HG03565 (cell line): ENCODE data around the gene OAF.

Experiments
- ATAC-seq: cut with Tn5 transposase; IDR thresholded peaks from one replicate; pipeline ENCODE4 v1.9.1; 2021; ENCODE audit warnings: mild to moderate bottlenecking, moderate library complexity; ENCODE audit not compliant: unreplicated experiment

OAF gene

DNA sequence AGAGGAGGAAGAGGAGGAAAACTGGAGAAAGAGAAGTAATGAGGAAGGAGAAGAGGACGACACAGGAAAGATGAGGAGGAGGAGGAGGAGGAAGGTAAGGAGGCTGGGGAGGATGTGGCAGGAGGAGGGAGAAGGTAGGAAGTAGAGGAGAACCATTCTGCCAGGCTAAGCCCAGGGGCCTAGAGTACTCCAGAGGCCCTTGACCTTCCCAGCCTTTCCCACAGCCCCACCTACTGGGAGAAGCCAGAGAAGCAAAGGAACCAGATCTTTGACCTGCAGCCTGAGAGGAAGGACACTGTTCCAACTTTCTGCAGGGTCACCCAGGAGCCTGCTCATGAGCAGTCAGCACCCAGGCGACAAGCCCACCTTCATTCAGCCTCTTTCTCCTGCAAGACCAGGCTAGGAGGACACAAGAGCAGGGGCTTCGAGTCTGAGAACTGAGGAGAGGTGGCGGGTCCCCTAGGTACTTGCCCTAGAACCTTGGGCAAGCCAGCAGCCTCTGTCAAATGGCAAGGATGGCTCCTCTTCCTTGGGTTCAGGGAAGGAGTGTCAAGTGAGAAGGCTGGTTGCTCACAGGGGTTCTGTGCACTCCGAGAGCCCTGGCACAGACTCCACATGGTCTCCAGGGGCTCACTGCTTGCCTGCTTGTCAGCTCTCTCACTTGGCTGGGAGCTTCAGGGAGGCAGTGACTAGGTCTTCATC, 27.9 kb upstream of the OAF start:
- no peak for ATAC-seq

DNA sequence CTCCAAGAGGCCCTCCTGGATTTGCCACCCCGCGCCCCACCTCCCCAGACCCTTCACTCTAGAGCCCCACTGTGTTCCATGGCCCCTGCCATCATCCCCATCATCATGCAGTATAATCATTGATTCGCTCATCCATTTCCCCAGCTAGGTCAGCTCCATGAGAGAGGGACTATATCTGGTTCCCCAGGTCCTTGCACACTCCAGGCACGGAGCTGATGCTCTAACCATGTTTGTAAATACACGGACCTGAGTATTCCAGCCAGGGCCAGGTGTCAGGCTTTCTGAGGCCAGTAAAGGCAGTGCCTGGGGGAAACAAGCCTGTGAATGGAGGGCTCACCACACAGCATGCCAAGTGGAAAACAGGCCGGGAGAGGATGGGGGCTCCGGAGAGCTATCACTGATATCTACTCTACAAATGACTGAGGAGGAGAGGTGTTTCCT, 27.1 kb upstream of the OAF start:
- no peak for ATAC-seq

- no peak for ATAC-seq
Measured at GRCh38 chr11:120184371-120184945, 26.4 kb upstream of the OAF start.

DNA sequence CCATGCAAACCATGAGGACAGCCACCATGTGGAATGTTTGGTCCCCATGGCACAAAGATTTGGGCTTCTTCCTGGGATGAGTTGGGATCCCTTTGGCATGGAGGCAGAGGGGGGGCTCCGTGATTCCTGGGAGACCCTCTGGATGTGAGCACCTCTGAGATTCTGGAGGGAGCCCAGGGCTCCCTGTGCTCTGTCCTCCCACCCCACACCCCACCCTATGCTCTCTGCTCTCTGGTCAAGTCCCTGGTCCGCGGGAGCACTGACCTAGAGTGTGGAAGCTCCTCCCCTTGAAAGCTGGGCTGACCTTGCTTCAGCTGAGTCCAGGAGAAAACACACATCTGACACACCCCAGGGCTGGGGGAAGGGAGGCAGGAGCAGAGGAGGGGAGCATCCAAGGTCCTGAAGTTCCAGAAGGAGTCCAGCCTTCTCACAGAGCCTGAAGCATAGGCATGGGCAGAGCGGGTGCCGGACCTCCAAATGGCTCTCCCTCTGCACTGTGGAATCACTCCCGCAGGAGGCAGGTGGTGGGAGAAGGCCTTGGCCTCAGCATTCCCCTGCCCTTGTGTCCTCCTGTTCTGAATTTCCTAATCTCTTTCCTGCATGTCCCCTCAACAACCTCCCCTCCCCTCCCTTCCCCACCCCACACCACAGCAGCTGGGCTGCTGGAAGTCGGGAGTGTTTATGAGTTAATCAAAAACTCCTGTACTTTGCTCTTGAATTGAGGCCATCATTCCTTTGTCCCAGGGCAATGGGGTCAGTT, 25.7 kb upstream of the OAF start:
- no peak for ATAC-seq

DNA sequence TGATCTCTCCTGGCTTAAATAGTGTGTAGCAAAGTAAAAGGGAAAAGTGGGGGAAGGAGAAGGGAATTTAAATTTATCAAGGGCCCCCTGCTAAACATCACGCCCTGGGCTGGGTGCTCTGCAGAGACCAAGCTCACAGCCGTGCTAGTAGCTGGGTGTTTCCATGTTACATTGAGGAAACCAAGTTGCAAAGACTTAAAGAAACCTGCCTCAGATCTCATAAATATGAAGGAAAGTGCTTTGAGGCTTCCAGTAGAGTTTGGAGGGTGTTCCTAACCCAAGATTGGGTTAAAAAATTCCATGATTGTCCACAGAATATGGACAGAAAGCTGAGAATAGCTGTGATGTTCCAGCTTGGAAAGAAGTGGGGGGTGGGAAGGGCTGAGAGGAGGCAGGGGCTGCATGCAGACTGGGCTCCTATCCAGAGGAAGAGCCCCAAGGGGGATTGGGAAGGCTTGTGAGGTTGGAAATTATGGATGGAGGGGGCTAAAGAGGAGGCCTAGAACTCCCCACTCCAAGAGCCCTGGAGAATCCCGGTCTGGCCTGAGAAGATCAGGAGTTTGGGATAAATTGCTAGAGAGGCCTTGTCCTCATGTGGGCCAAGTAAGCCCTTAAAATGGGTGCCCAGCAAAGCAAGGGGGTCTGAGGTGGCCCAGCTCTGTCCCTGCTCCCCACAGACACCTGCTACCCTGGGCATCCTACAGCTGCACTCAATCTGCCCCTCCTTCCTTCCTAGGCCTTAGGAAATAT, 25.0 kb upstream of the OAF start:
- no peak for ATAC-seq

DNA sequence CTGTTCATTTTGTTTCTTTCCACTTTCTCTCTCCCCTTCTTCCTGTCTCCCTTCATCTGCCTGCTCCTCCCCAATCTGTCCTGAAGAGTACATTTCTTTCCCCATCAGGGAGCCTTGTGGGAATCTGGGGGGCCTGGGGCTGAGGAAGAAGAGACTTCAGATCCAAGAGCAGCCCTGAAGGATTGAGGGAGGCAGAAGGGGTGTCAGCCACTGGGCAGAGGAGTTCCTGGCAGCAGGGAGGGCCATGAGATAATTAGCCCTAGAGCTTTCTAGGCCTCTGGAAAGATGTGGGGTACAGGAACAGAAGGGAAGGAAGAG, 24.4 kb upstream of the OAF start:
- no peak for ATAC-seq

GRCh38 chr11:120186774-120187591, 23.8 kb upstream of the OAF start:
- no peak for ATAC-seq

DNA sequence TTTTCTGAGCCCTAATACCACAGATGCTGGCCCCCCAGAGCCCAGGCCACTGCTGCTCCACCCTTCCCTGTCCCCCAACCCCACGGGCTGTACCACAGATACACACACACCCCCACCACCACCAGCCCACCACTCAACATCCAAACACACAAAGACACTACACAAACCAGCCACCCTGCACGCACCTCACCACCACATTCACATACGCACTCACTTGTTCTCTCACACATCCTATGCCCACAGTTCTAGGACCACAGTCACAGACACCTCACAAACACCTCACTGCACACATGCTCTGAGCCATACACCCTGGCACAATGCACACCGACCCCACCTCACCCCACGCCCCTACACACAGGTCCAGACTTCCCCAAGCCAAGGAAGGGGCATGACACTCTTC, 22.5 kb upstream of the OAF start:
- ATAC-seq = no peak

DNA sequence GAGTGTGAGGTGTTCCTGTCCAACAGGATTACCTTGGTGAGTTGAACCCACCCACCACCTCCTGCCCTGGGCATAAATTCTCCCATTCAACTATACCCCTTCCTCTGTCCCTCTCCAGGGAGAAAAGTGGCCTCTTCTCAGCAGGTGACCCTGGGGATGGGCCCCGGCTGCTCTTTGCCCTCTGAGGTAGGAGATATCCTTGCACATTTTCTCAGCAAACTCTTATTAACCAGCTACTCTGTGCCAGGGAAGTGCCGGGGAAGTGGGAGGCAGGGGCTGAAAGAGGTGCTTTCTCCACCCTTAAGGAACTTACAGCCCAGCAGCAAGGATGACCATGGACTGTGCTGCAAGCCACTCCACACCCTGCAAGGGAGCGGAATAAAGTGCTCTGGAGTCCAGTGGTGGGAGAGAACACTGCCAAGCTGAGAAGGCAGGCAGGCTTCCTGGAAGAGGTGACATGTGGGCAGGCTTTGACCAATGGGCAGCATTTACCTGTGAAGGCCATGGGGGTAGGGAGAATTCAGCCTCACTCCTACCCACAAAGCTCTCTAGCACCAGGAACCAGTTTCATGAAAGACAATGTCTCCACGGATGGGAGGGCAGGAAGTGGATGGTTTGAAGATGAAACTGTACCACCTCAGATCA, 21.9 kb upstream of the OAF start:
- no peak for ATAC-seq

DNA sequence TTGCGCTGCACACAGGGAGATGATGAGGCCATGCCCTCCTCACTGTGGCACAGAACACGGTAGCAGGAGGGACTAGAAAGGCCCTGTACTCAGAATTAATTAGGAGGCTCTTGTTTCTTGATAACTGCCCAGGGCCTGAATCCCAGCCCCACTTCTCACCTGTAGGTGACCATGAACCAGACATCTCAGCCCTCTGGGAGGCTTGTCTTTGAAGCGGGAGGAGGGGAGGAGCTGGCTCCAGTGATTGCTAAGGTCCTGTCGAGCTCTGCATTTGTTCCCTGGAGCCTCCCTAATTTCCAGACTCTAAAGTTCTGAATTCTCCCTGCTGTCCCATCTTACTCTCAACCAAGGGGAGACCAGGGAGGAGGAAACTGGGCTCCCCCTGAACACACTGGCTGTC, 19.8 kb upstream of the OAF start:
- no peak for ATAC-seq

- ATAC-seq = no peak
Measured at GRCh38 chr11:120192831-120193625, 17.8 kb upstream of the OAF start.

DNA sequence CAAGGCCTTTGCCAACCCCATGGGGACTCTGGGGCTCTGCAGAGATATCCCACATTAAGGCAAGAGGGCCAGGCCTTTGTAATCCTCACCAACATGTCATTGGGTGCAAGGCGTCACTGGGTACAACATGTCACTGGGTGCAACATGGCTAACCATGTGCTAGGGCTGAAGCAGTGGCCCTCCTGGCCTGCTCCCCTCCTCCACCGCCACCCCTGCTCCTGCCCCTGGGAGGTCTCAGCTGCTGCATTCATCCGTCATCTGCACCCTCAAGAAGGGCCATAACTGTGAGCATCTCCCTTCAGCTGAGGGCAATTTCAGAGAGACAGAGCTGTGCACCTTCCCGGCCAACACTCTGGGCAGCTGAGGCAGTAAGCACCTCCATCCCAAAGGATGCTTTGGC, 16.7 kb upstream of the OAF start:
- no peak for ATAC-seq

DNA sequence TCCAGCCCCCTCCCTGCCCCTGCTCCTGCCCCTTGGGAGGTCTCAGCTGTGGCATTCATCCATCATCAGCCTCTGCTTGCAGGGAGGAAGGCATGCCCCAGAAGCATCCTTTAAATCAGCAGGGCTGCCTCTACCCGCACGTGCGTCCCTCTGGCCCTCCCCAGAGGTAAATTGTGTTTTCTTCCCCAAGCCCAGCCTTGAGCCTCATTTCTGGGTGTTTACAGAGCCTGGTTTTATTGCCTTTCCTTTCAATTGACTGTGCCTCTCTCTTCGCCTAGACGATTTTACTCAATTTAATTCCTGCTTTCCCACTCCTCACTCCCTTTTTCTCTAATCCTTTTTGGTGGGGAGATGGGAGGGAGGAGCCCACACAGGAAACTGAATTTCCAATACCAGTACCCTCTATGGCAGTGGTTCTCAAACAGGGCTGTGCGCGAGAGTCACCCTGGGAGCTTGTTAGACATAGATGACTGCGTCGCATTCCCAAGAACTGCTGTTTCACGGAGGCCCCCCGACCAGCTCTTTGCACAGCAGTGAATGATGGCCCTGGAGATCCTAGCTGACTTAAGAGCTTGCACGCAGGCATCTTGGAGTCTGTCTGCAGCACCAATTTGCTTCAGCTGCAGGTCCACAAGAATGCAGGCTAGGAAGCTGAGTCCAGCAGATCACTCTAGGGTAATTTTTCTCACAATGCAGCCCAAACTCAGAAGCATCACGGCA, 15.1 kb upstream of the OAF start:
- no peak for ATAC-seq

- no peak for ATAC-seq
Measured at GRCh38 chr11:120196826-120197225, 14.0 kb upstream of the OAF start.

GRCh38 chr11:120197251-120197891, 13.5 kb upstream of the OAF start:
- no peak for ATAC-seq

GRCh38 chr11:120197977-120198376, 12.9 kb upstream of the OAF start:
- ATAC-seq = no peak

GRCh38 chr11:120198403-120198786, 12.4 kb upstream of the OAF start:
- no peak for ATAC-seq

DNA sequence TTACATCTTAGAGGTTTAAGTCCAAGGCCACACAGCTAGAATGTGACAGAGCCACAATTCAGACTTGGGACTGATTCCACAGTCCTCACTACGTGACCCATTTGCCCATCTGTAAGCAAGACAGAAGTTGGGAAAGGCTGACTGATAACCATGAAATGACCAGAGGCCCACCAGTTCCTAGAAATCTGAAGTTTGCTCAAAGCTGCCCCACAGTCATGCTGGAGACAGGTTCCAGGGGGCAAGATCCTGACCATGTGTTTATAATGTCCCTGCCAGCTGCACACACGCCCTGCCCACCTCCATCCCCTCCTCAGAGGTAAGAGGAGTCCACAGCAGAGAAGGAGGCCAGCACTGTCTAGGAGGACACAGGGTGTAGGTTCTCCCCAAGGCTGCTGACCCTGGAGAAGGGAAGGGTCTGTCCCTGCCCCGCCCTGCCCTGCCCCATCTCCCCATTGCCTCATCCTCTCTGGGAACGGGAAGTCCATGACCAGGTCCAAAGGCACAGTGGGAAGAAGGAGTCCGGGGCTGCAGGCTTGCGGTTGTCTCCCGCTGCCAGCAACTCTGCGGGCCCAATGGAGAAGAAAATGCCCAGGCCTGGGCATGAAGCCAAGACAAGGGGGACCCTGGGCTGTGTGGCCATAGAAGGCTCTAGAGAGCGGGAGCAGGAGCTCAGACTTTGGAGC, 11.9 kb upstream of the OAF start:
- no peak for ATAC-seq
